Measurements from ENCODE around the gene CAPRIN1.
"Not testable (repeated sequence)": the region's sequence is repeated elsewhere in the genome, so short reads cannot be mapped to it uniquely, and the experiment has no call there.

Gene CAPRIN1

DNA sequence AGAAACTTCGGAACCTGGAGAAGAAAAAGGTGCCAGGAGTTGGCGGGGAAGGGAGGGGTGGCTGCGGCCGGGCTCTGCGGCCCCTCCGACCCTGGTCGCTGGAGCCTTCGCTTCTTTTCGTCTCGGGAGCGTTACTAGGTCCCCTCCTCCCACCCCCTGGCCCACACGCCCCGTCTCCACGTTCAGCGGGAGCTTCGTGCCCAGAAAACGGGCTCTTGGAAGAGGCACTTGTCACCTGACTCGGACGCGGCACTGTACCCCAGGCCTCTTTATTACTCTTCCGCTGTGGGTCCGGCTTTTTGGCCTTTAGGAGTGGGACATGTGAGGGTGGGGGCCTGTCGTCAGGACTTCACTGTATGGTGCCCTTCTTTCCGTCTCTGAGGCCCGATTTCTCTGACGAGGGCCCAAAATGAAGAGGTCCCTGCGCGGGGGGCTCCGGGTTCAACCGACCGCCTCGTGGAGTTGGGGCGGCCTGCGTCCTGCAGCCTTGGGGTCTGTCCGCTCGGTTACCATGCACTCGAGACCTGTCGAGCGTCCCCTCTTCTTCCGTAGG is 1.2 kb downstream of the CAPRIN1 start:
- peaks cover 4 to 54% (median 39%) of the 10 kb centered on the region in 4 donors for H3K4me1 ChIP-seq
- intact Hi-C loops (cut with DNase I; ENCODE audit: low total_unique reads), result loop anchor here (5.0 to 10.0 kb wide), 2 partner anchors 55 to 302 kb away; partner anchors contain the start of genes ABTB2 and NAT10
- peak; percentile 31 to 70 for DNase-seq
- peak overlapping the region; percentile 94 to 98 for H3K4me3 ChIP-seq
- H3K27me3 ChIP-seq, result no peaks in the 10 kb centered on the region
- H3K9me3 ChIP-seq, result no peaks in the 10 kb centered on the region
- TF ChIP-seq, protein P1, sequence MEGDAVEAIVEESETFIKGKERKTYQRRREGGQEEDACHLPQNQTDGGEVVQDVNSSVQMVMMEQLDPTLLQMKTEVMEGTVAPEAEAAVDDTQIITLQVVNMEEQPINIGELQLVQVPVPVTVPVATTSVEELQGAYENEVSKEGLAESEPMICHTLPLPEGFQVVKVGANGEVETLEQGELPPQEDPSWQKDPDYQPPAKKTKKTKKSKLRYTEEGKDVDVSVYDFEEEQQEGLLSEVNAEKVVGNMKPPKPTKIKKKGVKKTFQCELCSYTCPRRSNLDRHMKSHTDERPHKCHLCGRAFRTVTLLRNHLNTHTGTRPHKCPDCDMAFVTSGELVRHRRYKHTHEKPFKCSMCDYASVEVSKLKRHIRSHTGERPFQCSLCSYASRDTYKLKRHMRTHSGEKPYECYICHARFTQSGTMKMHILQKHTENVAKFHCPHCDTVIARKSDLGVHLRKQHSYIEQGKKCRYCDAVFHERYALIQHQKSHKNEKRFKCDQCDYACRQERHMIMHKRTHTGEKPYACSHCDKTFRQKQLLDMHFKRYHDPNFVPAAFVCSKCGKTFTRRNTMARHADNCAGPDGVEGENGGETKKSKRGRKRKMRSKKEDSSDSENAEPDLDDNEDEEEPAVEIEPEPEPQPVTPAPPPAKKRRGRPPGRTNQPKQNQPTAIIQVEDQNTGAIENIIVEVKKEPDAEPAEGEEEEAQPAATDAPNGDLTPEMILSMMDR (IDR thresholded peaks at IDR 0.05), result no peak
- H3K36me3 ChIP-seq, result peaks cover 0 to 8% (median 7%) of the 10 kb centered on the region in 3 donors
- peak overlapping the region; percentile 97 to 98 for H3K27ac ChIP-seq

DNA sequence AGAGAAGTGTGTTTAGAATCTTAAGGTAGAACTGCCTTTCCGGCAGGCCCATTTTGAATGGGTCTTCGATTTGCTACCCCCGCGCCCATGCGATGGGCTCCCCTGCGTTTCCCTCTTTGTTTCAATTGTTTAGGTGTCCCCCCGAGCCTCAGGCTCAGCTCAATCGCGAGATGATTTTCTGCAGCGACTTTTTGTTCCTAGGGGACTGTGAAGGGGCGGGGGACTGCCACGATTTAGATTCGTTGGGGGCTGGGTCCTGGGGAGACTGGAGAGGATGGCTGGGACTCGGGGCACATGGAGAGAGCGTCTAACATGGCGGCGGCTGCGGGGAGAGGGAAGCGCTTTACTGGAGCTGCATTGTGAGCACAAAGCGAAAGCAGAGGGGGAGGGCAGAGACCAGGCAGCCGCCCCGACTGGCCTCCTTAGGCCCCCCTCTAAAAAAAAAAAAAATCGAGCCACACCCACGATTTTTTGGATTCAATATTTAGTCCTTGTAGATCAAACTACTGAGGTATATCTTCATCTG is 1.7 kb downstream of the CAPRIN1 start:
- DNase-seq, result peak; percentile 66 to 77
- peak overlapping the region; percentile 94 to 98 for H3K4me3 ChIP-seq
- TF ChIP-seq, protein P1 (IDR thresholded peaks at IDR 0.05), result no peak
- H3K27ac ChIP-seq, result peak overlapping the region; percentile 97 to 98
- intact Hi-C loops (cut with DNase I; ENCODE audit: low total_unique reads), result loop anchor here (5.0 to 10.0 kb wide), 2 partner anchors 54 to 302 kb away; partner anchors contain the start of genes ABTB2 and NAT10
- no peaks in the 10 kb centered on the region for H3K9me3 ChIP-seq
- peaks cover 4 to 60% (median 43%) of the 10 kb centered on the region in 4 donors for H3K4me1 ChIP-seq
- H3K27me3 ChIP-seq, result no peaks in the 10 kb centered on the region
- peaks cover 0 to 8% (median 7%) of the 10 kb centered on the region in 3 donors for H3K36me3 ChIP-seq

DNA sequence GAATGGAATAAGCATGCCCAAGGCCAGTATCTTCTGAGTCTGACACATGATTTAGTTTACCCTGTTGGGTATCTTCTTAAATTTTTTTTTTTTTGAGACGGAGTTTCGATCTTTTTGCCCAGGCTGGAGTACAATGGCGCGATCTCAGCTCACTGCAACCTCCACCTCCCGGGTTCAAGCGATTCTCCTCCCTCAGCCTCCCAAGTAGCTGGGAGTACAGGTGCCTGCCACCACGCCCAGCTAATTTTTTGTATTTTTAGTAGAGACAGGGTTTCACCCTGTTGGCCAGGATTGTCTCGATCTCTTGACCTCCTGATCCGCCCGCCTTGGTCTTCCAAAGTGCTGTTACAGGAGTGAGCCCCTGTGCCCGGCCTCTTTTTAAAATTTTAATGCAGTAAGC is 2.8 kb downstream of the CAPRIN1 start:
- Histone ChIP-seq H3K4me1 (peaks cover 4 to 71% (median 47%) of the 10 kb centered on the region in 4 donors), H3K36me3 (peaks cover 0 to 11% (median 7%) of the 10 kb centered on the region in 3 donors), H3K4me3 (peak overlapping the region in 1 of 2 donors; percentile 94), H3K27ac (peak overlapping the region; percentile 97 to 98)
- not testable (repeated sequence) for H3K27me3 ChIP-seq, H3K9me3 ChIP-seq, DNase-seq
- intact Hi-C loops (cut with DNase I; ENCODE audit: low total_unique reads), result loop anchor here (5.0 to 10.0 kb wide), 2 partner anchors 53 to 300 kb away; partner anchors contain the start of genes ABTB2 and NAT10

DNA sequence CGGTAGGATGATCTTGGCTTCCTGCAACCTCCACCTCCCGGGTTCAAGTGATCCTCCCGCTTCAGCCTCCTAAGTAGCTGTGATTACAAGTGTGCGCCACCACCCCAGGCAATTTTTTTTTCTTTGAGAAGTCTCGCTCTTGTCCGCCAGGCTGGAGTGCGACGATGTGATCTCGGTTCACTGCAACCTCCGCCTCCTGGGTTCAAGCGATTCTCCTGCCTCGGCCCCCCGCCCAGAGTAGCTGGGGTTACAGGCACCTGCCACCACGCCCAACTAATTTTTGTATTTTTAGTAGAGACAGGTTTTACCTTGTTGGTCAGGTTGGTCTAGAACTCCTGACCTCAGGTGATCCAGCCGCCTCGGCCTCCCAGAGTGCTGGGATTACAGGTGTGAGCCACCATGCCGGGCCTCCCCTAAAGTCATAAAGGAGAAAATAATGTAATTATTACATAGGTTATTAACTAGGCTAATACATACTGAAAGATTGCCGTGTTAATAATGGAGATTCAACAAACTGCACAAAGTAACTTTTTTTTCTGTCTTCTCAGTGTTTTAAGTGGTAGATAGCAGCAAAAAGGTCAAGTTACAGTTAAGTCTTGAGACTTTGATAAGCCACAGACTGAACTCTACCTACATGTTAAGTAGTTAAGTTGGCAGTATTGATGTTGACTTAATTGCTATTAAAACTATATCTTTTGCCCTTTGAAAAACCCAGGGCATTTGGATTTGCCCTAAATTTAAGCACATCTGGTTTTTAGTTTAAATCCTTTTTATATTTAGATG is 3.9 kb downstream of the CAPRIN1 start:
- H3K4me3 ChIP-seq, result no peak overlapping the region
- peaks cover 4 to 73% (median 44%) of the 10 kb centered on the region in 4 donors for H3K4me1 ChIP-seq
- intact Hi-C loops (cut with DNase I; ENCODE audit: low total_unique reads), result loop anchor here (10.0 kb wide), 1 partner anchor 299 kb away; the partner anchor contains the start of gene ABTB2
- no peaks in the 10 kb centered on the region for H3K9me3 ChIP-seq
- H3K27me3 ChIP-seq, result no peaks in the 10 kb centered on the region
- no peak overlapping the region for H3K27ac ChIP-seq
- DNase-seq, result no peak
- H3K36me3 ChIP-seq, result peaks cover 0 to 14% (median 7%) of the 10 kb centered on the region in 3 donors
- TF ChIP-seq, protein P1 (IDR thresholded peaks at IDR 0.05), result no peak

DNA sequence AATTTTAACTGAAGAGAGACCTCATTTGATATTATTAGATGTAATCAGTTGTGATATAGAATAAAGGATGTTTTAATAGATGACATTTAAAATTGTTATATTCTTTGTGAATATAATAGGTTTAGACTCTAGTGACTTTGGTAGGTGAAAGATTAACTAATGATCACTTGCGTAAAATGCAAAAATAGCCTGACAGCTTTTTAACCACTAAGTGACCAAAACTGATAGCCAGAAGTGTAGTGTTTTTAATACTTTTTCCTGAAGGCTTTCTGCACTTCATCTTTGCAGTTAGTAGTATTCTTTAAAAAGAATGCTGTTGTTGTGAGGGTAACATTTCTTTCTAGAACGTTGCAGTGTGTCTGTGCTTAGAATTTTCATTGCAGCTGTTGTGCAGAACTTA is 5.1 kb downstream of the CAPRIN1 start:
- Histone ChIP-seq H3K27me3 (no peaks in the 10 kb centered on the region), H3K36me3 (peaks cover 0 to 21% (median 7%) of the 10 kb centered on the region in 3 donors), H3K4me1 (peaks cover 0 to 73% (median 40%) of the 10 kb centered on the region in 4 donors), H3K27ac (no peak overlapping the region), H3K9me3 (no peaks in the 10 kb centered on the region), H3K4me3 (no peak overlapping the region)
- TF ChIP-seq, protein P1 (IDR thresholded peaks at IDR 0.05), result no peak
- intact Hi-C loops (cut with DNase I; ENCODE audit: low total_unique reads), result loop anchor here (10.0 kb wide), 1 partner anchor 298 kb away; the partner anchor contains the start of gene ABTB2
- no peak for DNase-seq

All from tibial artery (tissue), 4 donors.